ENCODE data around the gene RPH3AL.

Gene RPH3AL

GRCh38 chr17:352421-353212 lies at the start of gene RPH3AL:
RPH3AL (minus strand) TSS chr17:352807; CDS start chr17:327543, 25,264 bp downstream.
- DNase-seq: no peak

- DNase-seq: no peak
Measured at GRCh38 chr17:400257-400656, 47.6 kb upstream of the RPH3AL start.

GRCh38 chr17:396788-397187 lies 44.2 kb upstream of the RPH3AL start:
- DNase-seq: no peak

- no peak for DNase-seq
Measured at GRCh38 chr17:395974-396373, 43.4 kb upstream of the RPH3AL start.

GRCh38 chr17:395179-395578 lies 42.6 kb upstream of the RPH3AL start:
- no peak for DNase-seq

- no peak for DNase-seq
Measured at GRCh38 chr17:394718-395095, 42.1 kb upstream of the RPH3AL start.

- DNase-seq: no peak
Measured at GRCh38 chr17:393806-394717, 41.5 kb upstream of the RPH3AL start.

- DNase-seq: no peak
Measured at GRCh38 chr17:391850-392249, 39.2 kb upstream of the RPH3AL start.

- no peak for DNase-seq
Measured at GRCh38 chr17:390025-390424, 37.4 kb upstream of the RPH3AL start.

- DNase-seq: no peak
Measured at GRCh38 chr17:388087-388486, 35.5 kb upstream of the RPH3AL start.

- DNase-seq: peak; percentile 76
Measured at GRCh38 chr17:386141-386876, 33.7 kb upstream of the RPH3AL start.

GRCh38 chr17:385836-386140 lies 33.2 kb upstream of the RPH3AL start:
- no peak for DNase-seq

GRCh38 chr17:385178-385835 lies 32.7 kb upstream of the RPH3AL start:
- DNase-seq: no peak

GRCh38 chr17:384622-385177 lies 32.1 kb upstream of the RPH3AL start:
- DNase-seq: no peak

GRCh38 chr17:383771-384621 lies 31.4 kb upstream of the RPH3AL start:
- no peak for DNase-seq

GRCh38 chr17:382644-383533 lies 30.3 kb upstream of the RPH3AL start:
- DNase-seq: no peak

GRCh38 chr17:381941-382643 lies 29.5 kb upstream of the RPH3AL start:
- no peak for DNase-seq

GRCh38 chr17:381516-381915 lies 28.9 kb upstream of the RPH3AL start:
- no peak for DNase-seq

GRCh38 chr17:379531-380465 lies 27.2 kb upstream of the RPH3AL start:
- DNase-seq: no peak
